GM20000 (cell line): Measurements from ENCODE around the gene LMBRD1.

Source experiments
- DNase-seq: peaks from one replicate; pipeline ENCODE4 v3.0.0; 2012; ENCODE audit warnings: low spot score
- CTCF ChIP-seq: IDR thresholded peaks from 2 replicates; pipeline ENCODE4 v1.5.1; 2012; ENCODE audit warnings: mild to moderate bottlenecking, control low read depth; ENCODE audit errors: extremely low read depth, missing control alignments

The LMBRD1 gene

GRCh38 chr6:69763763-69764162 is 33.0 kb downstream of the LMBRD1 start:
- no peak for DNase-seq

DNA sequence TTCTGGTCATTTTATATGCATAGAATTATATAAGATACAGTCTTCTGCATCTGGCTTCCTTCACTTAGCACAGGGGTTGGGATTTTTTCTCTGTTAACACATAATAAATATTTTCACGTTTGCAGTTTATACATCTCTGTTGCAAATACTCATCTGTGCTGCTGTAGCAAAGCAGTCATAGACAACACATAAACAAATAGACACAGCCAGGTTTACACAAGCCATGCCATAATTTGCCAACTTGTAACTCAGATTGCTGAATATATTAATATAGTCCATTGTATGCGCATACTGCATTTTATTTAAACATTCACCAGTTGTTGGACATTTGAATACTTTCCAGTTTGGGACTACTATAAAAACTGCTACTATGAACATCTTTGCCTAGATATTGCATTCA is 35.0 kb downstream of the LMBRD1 start:
- no peak for TF ChIP-seq CTCF
- no peak for DNase-seq

More at GRCh38 chr6:69763763-69764162, 33.0 kb downstream of the LMBRD1 start:
- TF ChIP-seq CTCF = no peak

DNA sequence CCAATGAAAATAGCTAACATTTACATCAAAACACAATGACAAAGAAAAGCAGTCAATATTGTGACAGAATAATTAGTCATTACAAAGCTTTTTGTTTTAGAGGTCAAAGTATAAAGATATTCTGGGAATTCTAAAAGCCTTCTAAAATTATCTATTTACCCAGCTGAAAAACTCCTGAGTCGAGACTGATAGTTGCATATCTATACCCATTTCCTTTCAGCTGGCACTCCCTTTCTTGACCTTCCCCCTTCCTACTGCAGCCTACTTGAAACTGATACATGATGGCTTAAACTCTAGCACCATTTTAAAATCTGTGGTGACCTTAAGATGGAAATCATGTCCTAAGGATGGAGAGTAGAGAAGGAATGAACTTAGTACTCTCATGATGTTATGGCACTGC is 38.6 kb downstream of the LMBRD1 start:
- no peak for DNase-seq

GRCh38 chr6:69756907-69757306 is 39.9 kb downstream of the LMBRD1 start:
- no peak for TF ChIP-seq CTCF

More for the DNA sequence above, 38.6 kb downstream of the LMBRD1 start:
- TF ChIP-seq CTCF = no peak

GRCh38 chr6:69756366-69756765 is 40.4 kb downstream of the LMBRD1 start:
- no peak for DNase-seq
- no peak for TF ChIP-seq CTCF

More at GRCh38 chr6:69756907-69757306, 39.9 kb downstream of the LMBRD1 start:
- no peak for DNase-seq

DNA sequence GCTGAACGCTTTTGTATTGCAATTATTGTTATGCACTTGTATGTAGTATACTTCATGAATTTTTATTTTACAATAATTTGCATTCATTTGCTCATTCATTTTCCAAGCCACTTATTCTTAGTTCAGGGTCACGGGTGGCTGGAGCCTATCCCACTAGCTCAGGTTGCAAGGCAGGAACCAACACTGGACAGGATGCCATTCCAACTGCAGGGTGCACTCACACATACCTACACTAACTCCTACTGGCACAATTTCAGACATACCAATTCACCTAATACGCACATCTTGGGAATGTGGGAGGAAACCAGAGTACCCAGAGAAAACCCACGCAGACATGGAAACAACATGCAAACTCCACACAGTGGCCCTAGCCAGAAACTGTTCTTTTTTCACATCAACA is 61.8 kb downstream of the LMBRD1 start:
- no peak for DNase-seq
- TF ChIP-seq CTCF = no peak

DNA sequence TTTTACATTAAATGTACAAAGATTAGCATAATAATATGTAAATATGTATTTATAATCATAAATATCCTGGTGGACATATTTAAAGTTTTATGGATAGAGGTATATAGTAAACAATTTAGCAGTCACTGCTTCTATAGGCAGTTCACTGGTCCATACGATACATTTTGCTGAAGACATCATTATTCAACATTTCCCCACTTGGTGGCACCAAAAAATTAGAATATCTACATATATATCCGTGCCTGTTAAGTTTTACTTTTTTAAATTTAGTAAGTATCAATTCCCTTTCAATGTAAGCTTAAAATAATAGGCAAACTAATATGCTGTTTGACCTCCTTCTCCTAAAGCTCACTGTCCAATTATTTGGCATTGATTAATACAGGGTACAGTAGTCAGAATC is 64.2 kb downstream of the LMBRD1 start:
- TF ChIP-seq CTCF = no peak
- peak; percentile 23 for DNase-seq
